Globus pallidus (tissue), 1 donor: ENCODE measurements around the gene DNMT3L.
"Not testable (repeated sequence)": the region's sequence is repeated elsewhere in the genome, so short reads cannot be mapped to it uniquely, and the experiment has no call there.

ENCODE experiments used
- DNase-seq: peaks from one replicate; pipeline ENCODE4 v3.0.0-alpha.2; 2015; ENCODE audit warnings: low spot score

The DNMT3L gene

DNA sequence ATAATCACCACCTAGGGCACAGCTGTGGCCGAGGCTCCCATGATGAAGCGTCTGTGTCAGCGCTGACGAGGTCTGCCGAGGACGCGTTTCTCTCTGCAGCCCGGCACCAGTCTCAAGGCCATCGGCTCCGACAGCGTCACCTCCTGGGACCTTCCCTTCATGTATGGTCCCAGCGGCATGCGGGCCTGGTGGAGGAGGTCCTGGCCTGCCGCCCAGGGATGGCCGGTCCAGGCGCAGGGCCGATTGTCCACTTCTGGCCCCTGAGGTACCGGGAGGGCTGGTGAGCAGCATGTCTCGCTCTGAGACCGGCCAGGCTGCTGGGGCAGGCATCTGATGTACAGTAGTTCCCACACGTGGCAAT lies 64.6 kb downstream of the DNMT3L start:
- DNase-seq: not testable (repeated sequence)
